Suprapubic skin (tissue), 4 donors: Measurements from ENCODE around the gene ABCA13. TPM values are rescaled to one million over a fixed set of nuclear protein-coding genes. Genes with fewer than 3 reads are reported as not detected.

ENCODE experiments used
- DNase-seq, 2 donors: peaks; one replicate each; pipeline ENCODE4 v3.0.0-alpha.2; 2019; ENCODE audit warnings: low spot score in 2 of 2
- H3K27ac ChIP-seq: fragments of 200-600 bp; sonication (generic); one replicate; pipeline ENCODE4 v1.5.1; 2019
- H3K27me3 ChIP-seq: fragments of 200-600 bp; sonication (generic); one replicate; pipeline ENCODE4 v1.5.1; 2019
- H3K36me3 ChIP-seq: fragments of 200-600 bp; sonication (generic); one replicate; pipeline ENCODE4 v1.5.1; 2019
- H3K4me1 ChIP-seq: fragments of 200-600 bp; sonication (generic); one replicate; pipeline ENCODE4 v1.5.1; 2019
- H3K4me3 ChIP-seq: fragments of 200-600 bp; sonication (generic); one replicate; pipeline ENCODE4 v1.5.1; 2019; ENCODE audit warnings: mild to moderate bottlenecking
- H3K9me3 ChIP-seq: fragments of 200-600 bp; sonication (generic); one replicate; pipeline ENCODE4 v1.5.1; 2019
- CTCF ChIP-seq, 2 donors: fragments of 200-600 bp in 1 of 2; fragments of 450-650 bp in 1 of 2; sonication (generic) in 1 of 2; IDR thresholded peaks; one replicate each; pipeline ENCODE4 v1.5.1; 2016 to 2019; ENCODE audit warnings: antibody characterized with exemption in 2 of 2, mild to moderate bottlenecking in 1 of 2, moderate library complexity in 1 of 2
- EP300 ChIP-seq: sonication (generic); formaldehyde crosslinking; IDR thresholded peaks from one replicate; pipeline ENCODE4 v1.6.1; 2017; ENCODE audit warnings: antibody characterized with exemption
- POLR2A ChIP-seq, 2 donors: fragments of 450-650 bp; IDR thresholded peaks; one replicate each; pipeline ENCODE4 v1.6.1; 2017; ENCODE audit warnings: antibody characterized with exemption in 2 of 2, mild to moderate bottlenecking in 2 of 2, moderate library complexity in 2 of 2
- POLR2AphosphoS5 ChIP-seq, 3 donors: sonication (generic); formaldehyde crosslinking; IDR thresholded peaks; one replicate each; pipeline ENCODE4 v1.6.1; 2017; ENCODE audit warnings: antibody characterized with exemption in 3 of 3
- WGBS: methylation state at CpG from one replicate; pipeline ENCODE4 v1.1.5; 2018; 5-methylcytosine and 5-hydroxymethylcytosine counted together
- total RNA-seq, 4 donors: library from RNA; depleted of rRNA; stranded (reverse); fragments of >200 nt; gene quantifications; one replicate each; pipeline ENCODE4 v1.1.0, GENCODE V29; 2016

Gene ABCA13
- total RNA-seq, 4 donors from 2014 or later = 0.64 to 4.7 (median 2.6) TPM

- H3K9me3 ChIP-seq = no peaks in the 10 kb centered on the region
- no peaks in the 10 kb centered on the region for H3K36me3 ChIP-seq
- no peak overlapping the region for H3K27ac ChIP-seq
- no peak overlapping the region for H3K4me3 ChIP-seq
- no peaks in the 10 kb centered on the region for H3K4me1 ChIP-seq
- no peak for TF ChIP-seq CTCF (IDR thresholded peaks at IDR 0.05)
- TF ChIP-seq POLR2A (IDR thresholded peaks at IDR 0.05) = no peak
- TF ChIP-seq POLR2AphosphoS5 (IDR thresholded peaks at IDR 0.05) = no peak
- TF ChIP-seq EP300 = no peak
- WGBS = 31% methylated on average over 5 of the region's 5 CpGs
- no peaks in the 10 kb centered on the region for H3K27me3 ChIP-seq
- DNase-seq = no peak
These were observed 489.1 kb downstream of the ABCA13 start for GRCh38 chr7:48660306-48660870.

- H3K9me3 ChIP-seq = no peaks in the 10 kb centered on the region
- DNase-seq = no peak
- WGBS = 62% methylated on average over 4 of the region's 4 CpGs
- no peaks in the 10 kb centered on the region for H3K36me3 ChIP-seq
- TF ChIP-seq POLR2AphosphoS5 (IDR thresholded peaks at IDR 0.05) (no peak), CTCF (IDR thresholded peaks at IDR 0.05) (no peak), EP300 (no peak), POLR2A (IDR thresholded peaks at IDR 0.05) (no peak)
- no peak overlapping the region for H3K27ac ChIP-seq
- no peaks in the 10 kb centered on the region for H3K4me1 ChIP-seq
- H3K4me3 ChIP-seq = no peak overlapping the region
- H3K27me3 ChIP-seq = no peaks in the 10 kb centered on the region
These were observed 493.0 kb downstream of the ABCA13 start for GRCh38 chr7:48664241-48664640.

- WGBS = 70% methylated on average over 4 of the region's 4 CpGs
These were observed 494.3 kb downstream of the ABCA13 start for GRCh38 chr7:48665353-48666135.

GRCh38 chr7:48667407-48667806 is 496.1 kb downstream of the ABCA13 start:
- no peaks in the 10 kb centered on the region for H3K36me3 ChIP-seq
- WGBS = 68% methylated on average over 1 of the region's 1 CpG
- no peaks in the 10 kb centered on the region for H3K27me3 ChIP-seq
- no peaks in the 10 kb centered on the region for H3K9me3 ChIP-seq
- DNase-seq = no peak
- TF ChIP-seq POLR2AphosphoS5 (IDR thresholded peaks at IDR 0.05) = no peak
- no peak overlapping the region for H3K4me3 ChIP-seq
- no peak overlapping the region for H3K27ac ChIP-seq
- no peaks in the 10 kb centered on the region for H3K4me1 ChIP-seq

More at GRCh38 chr7:48665353-48666135, 494.3 kb downstream of the ABCA13 start:
- Histone ChIP-seq H3K9me3 (no peaks in the 10 kb centered on the region), H3K27me3 (no peaks in the 10 kb centered on the region), H3K4me3 (no peak overlapping the region), H3K4me1 (no peaks in the 10 kb centered on the region), H3K36me3 (no peaks in the 10 kb centered on the region), H3K27ac (no peak overlapping the region)
- DNase-seq = no peak
- TF ChIP-seq POLR2AphosphoS5 (IDR thresholded peaks at IDR 0.05) (no peak), POLR2A (IDR thresholded peaks at IDR 0.05) (no peak), EP300 (no peak), CTCF (IDR thresholded peaks at IDR 0.05) (no peak)

- WGBS = 50% methylated on average over 1 of the region's 1 CpG
- TF ChIP-seq EP300 (no peak), POLR2A (IDR thresholded peaks at IDR 0.05) (no peak), CTCF (IDR thresholded peaks at IDR 0.05) (no peak), POLR2AphosphoS5 (IDR thresholded peaks at IDR 0.05) (no peak)
- H3K27me3 ChIP-seq = no peaks in the 10 kb centered on the region
These were observed 500.4 kb downstream of the ABCA13 start for GRCh38 chr7:48671656-48672055.

More at GRCh38 chr7:48671656-48672055, 500.4 kb downstream of the ABCA13 start:
- H3K4me3 ChIP-seq = no peak overlapping the region
- no peak for DNase-seq
- no peaks in the 10 kb centered on the region for H3K4me1 ChIP-seq
- H3K27ac ChIP-seq = no peak overlapping the region
- H3K36me3 ChIP-seq = no peaks in the 10 kb centered on the region
- H3K9me3 ChIP-seq = no peaks in the 10 kb centered on the region
